Peyer's patch (tissue), 4 donors: ENCODE measurements around the gene DDI2. TPM values are rescaled to one million over a fixed set of nuclear protein-coding genes. Genes with fewer than 3 reads are reported as not detected.

Experiments
- DNase-seq, 3 donors: peaks; one replicate each; pipeline ENCODE4 v3.0.0-alpha.2; 2017 to 2019
- H3K27ac ChIP-seq, 4 donors: fragments of 200-600 bp; sonication (generic); one replicate each; pipeline ENCODE4 v1.5.1; 2016 to 2019
- H3K27me3 ChIP-seq, 2 donors: fragments of 200-600 bp; sonication (generic); one replicate each; pipeline ENCODE4 v1.5.1; 2019
- H3K36me3 ChIP-seq, 3 donors: fragments of 200-600 bp; sonication (generic); one replicate each; pipeline ENCODE4 v1.5.1; 2016 to 2019
- H3K4me1 ChIP-seq, 4 donors: fragments of 200-600 bp; sonication (generic); one replicate each; pipeline ENCODE4 v1.5.1; 2016 to 2019
- H3K4me3 ChIP-seq, 4 donors: fragments of 200-600 bp; sonication (generic); 1 replicate in 3 of 4; 2 replicates in 1 of 4; pipeline ENCODE4 v1.5.1; 2016 to 2019; ENCODE audit warnings: mild to moderate bottlenecking in 1 of 4
- H3K9me3 ChIP-seq, 4 donors: fragments of 200-600 bp; sonication (generic); one replicate each; pipeline ENCODE4 v1.5.1; 2016 to 2019; ENCODE audit warnings: mild to moderate bottlenecking in 1 of 4
- CTCF ChIP-seq, 6 experiments: fragments of 450-650 bp in 4 of 6; fragments of 200-600 bp in 2 of 6; sonication (generic) in 1 of 6; IDR thresholded peaks; one replicate each; pipeline ENCODE4 v1.5.1; 2017 to 2019; ENCODE audit warnings: antibody characterized with exemption in 6 of 6, mild to moderate bottlenecking in 3 of 6, moderate library complexity in 1 of 6
- POLR2A ChIP-seq, 2 donors: fragments of 450-650 bp; IDR thresholded peaks; one replicate each; pipeline ENCODE4 v1.5.1; 2017; ENCODE audit warnings: antibody characterized with exemption in 2 of 2, mild to moderate bottlenecking in 2 of 2, moderate library complexity in 2 of 2
- total RNA-seq, 4 donors: library from RNA; depleted of rRNA; stranded (reverse); fragments of >200 nt; gene quantifications; one replicate each; pipeline ENCODE4 v1.1.0, GENCODE V29; 2016

DDI2 gene
- total RNA-seq, 4 donors from 2014 or later: 56.0 to 97.1 (median 68.5) TPM

DNA sequence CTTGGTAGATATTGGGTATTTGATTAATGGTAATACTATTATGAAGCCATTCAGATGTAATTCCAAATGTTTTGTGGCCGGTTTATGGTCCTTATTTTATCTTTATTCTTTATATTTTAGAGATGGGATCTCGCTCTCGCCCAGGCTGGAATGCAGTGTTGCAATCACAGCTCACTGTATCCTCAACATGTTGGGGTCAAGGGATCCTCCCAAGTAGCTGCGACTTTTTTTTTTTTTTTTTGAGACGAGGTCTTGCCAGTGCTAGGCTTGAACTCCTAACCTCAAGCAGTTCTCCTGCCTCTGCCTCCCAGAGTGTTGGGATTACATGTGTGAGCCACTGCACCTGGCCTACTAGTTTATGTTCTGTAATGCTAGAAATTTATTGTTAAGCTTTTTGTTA, 4.7 kb downstream of the DDI2 start:
- H3K4me3 ChIP-seq: no peak overlapping the region
- no peak for TF ChIP-seq POLR2A (IDR thresholded peaks at IDR 0.05)
- no peak for TF ChIP-seq CTCF (IDR thresholded peaks at IDR 0.05)
- H3K36me3 ChIP-seq: peaks cover 0 to 5% (median 0%) of the 10 kb centered on the region in 3 donors
- H3K27ac ChIP-seq: no peak overlapping the region
- H3K9me3 ChIP-seq: no peaks in the 10 kb centered on the region
- H3K27me3 ChIP-seq: no peaks in the 10 kb centered on the region
- no peak for DNase-seq
- H3K4me1 ChIP-seq: peaks cover 0 to 61% (median 8%) of the 10 kb centered on the region in 4 donors

DNA sequence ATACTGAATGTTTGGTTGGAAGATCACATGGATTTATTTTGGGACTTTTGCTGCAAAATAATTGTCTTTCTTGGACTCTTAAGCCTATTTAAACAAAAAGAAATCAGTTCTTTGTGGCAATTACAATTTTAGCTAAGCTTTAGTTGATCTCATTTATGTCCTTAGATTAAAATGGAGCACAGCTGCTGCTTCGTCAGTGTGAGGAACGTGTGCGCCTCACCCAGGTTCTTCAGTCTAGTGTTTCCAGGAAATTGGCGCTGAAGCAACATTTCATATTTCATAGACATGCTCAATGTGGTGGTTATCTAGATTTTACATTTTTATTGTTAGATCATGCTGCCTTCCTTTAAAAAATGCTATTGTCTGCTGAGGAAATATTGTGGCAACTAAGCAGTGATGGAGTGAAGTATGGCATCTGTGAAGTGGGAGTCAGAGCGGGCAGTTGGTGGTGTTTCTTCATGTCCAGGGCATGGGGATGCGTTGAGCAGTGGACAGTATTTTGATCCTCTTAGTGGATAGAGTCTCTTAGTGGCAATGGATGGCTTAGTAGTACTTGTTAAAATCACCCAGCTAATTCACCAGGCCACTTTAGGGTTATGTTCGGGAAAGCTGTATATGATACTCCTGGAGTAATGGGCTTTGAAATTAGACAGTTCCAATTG, 5.6 kb downstream of the DDI2 start:
- DNase-seq: no peak
- Histone ChIP-seq H3K4me1 (peaks cover 0 to 61% (median 8%) of the 10 kb centered on the region in 4 donors), H3K4me3 (no peak overlapping the region), H3K27ac (no peak overlapping the region), H3K9me3 (no peaks in the 10 kb centered on the region), H3K27me3 (no peaks in the 10 kb centered on the region), H3K36me3 (peaks cover 0 to 11% (median 0%) of the 10 kb centered on the region in 3 donors)
- TF ChIP-seq POLR2A (IDR thresholded peaks at IDR 0.05) (no peak), CTCF (IDR thresholded peaks at IDR 0.05) (no peak)

GRCh38 chr1:15623435-15623834, 6.2 kb downstream of the DDI2 start:
- Histone ChIP-seq H3K27ac (no peak overlapping the region), H3K4me1 (peaks cover 0 to 60% (median 8%) of the 10 kb centered on the region in 4 donors), H3K36me3 (peaks cover 0 to 11% (median 0%) of the 10 kb centered on the region in 3 donors), H3K4me3 (no peak overlapping the region), H3K9me3 (no peaks in the 10 kb centered on the region), H3K27me3 (no peaks in the 10 kb centered on the region)
- TF ChIP-seq POLR2A (IDR thresholded peaks at IDR 0.05) (no peak), CTCF (IDR thresholded peaks at IDR 0.05) (no peak)
- DNase-seq: no peak

DNA sequence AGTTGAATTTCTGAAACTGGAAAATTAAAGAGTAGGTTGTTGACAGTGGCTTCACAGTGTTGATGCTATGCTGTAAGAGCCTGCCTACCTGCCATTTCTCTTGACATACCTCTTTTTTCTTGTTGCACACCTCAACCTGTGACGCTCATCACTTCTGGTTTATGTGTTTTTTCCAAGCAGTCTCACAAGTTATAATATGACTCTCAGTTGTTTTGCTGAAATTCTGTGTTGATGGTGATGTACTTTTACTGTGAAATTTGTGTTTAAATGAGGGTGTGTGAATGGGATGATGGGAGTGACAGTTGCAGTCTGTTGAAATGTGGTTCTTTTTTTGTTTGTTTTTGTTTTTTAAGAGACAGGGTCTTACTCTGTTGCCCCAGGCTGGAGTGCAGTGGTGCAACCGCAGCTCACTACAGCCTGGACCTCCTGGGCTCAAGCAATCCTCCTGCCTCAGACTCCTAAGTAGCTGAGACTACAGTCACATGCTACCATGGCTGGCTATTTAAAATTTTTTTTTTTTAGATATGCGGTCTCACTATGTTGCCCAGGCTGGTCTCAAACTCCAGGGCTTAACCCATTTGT, 7.0 kb downstream of the DDI2 start:
- H3K27me3 ChIP-seq: no peaks in the 10 kb centered on the region
- peaks cover 0 to 18% (median 0%) of the 10 kb centered on the region in 3 donors for H3K36me3 ChIP-seq
- no peak for TF ChIP-seq POLR2A (IDR thresholded peaks at IDR 0.05)
- TF ChIP-seq CTCF (IDR thresholded peaks at IDR 0.05): no peak
- no peak overlapping the region for H3K4me3 ChIP-seq
- H3K4me1 ChIP-seq: peaks cover 0 to 53% (median 3%) of the 10 kb centered on the region in 4 donors
- H3K9me3 ChIP-seq: no peaks in the 10 kb centered on the region
- DNase-seq: no peak
- H3K27ac ChIP-seq: no peak overlapping the region

GRCh38 chr1:15625056-15625917, 8.0 kb downstream of the DDI2 start:
- Histone ChIP-seq H3K4me3 (no peak overlapping the region), H3K4me1 (peaks cover 0 to 42% (median 2%) of the 10 kb centered on the region in 4 donors), H3K9me3 (no peaks in the 10 kb centered on the region), H3K36me3 (peaks cover 0 to 22% (median 0%) of the 10 kb centered on the region in 3 donors), H3K27ac (peak overlapping the region in 1 of 4 donors; percentile 37), H3K27me3 (no peaks in the 10 kb centered on the region)
- TF ChIP-seq CTCF (IDR thresholded peaks at IDR 0.05) (no peak), POLR2A (IDR thresholded peaks at IDR 0.05) (no peak)
- no peak for DNase-seq
